ENCODE data around the gene TMED1.
"Not testable (repeated sequence)": the region's sequence is repeated elsewhere in the genome, so short reads cannot be mapped to it uniquely, and the experiment has no call there.

The TMED1 gene

GRCh38 chr19:10858204-10858828, 22.3 kb upstream of the TMED1 start:
- TF ChIP-seq CTCF (IDR thresholded peaks at IDR 0.05; ENCODE audit: low read depth, low read length): peak; percentile 92
- no peak overlapping the region for H3K4me3 ChIP-seq (ENCODE audit: low read depth, low read length)

- not testable (repeated sequence) for H3K4me3 ChIP-seq (ENCODE audit: low read depth, low read length)
These were observed 20.9 kb upstream of the TMED1 start for GRCh38 chr19:10856899-10857298.

DNA sequence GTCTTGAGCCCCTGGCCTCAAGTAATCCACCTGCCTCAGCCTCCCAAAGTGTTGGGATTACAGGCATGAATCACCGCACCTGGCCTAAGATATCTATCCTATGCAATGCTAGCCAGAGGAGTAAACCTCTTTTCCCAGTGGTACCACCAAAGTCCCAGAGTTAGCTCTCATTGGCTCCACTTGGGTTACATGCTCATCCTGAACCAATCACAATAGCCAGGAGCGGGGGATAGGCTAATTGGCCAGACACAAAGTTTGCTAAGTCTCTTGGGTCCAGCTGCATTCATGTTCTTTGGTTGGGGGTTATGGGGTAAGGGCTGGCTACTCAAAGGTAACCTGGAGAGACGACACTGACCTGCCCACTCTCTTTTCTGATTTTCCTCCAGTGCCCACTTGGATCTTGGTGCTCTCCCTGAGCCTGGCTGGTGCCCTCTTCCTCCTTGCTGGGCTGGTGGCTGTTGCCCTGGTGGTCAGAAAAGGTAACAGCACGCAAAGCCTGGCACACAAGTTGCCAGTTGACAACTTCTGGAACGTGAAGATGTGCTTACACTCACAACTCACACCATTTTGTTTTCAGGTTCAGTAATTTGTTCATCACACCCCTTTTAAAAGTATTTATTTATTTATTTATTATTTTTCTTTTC, 20.0 kb upstream of the TMED1 start:
- TF ChIP-seq CTCF (IDR thresholded peaks at IDR 0.05; ENCODE audit: low read depth, low read length): 0 out of 2 replicates have a peak, but pooled peaks have one; percentile 45
- no peak overlapping the region for H3K4me3 ChIP-seq (ENCODE audit: low read depth, low read length)

DNA sequence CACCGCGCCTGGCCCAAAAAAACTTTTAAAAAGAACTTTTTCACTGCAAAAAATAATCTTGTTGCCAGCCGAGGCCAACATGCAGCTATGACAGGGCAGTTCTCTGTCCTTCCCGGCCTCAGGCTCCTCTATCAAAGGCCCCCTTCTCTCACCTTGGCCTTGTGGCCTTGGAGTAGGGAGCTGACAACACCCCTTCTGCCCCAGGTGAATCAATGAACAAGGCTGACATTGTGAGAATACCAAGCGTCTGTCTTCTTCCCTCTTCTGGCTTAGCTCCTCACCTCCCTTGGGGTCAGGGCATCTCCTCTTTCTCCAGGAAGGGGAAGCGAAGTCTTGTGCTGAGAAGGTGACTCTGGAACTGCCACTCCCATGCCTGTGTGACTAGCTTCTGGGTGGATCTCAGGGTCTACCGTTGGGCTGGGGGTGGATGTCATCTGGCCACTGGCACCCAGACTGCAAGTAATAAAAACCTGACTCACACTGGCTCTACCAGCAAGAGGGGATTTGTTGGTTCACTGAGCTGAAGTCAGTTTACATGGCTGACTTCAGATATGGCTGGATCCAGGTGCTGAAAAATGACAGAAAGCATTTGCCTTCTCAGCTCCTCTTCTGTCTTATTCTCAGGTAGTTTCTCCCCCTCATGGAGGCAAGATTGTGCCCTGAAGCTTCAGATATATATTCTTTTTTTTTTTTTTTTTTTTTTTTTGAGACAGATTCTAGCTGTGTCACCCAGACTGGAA, 18.5 kb upstream of the TMED1 start:
- no peak overlapping the region for H3K4me3 ChIP-seq (ENCODE audit: low read depth, low read length)
- TF ChIP-seq CTCF (IDR thresholded peaks at IDR 0.05; ENCODE audit: low read depth, low read length): no peak

DNA sequence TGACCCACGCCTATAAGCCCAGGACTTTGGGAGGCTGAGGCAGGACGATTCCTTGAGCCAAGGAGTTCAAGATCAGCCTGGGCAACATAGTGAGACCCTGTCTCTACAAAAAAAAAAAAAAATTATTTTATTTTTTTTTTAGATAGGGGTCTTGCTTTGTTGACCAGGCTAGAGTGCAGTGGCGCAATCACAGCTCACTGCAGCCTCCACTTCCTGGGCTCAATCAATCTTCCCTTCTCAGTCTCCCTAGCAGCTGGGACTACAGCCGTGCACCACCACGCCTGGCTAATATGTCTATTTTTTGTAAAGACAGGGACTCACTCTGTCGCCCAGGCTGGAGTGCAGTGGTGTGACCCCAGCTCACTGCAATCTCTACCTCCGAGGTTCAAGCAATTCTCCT, 16.9 kb upstream of the TMED1 start:
- H3K4me3 ChIP-seq (ENCODE audit: low read depth, low read length): no peak overlapping the region
- no peak for TF ChIP-seq CTCF (IDR thresholded peaks at IDR 0.05; ENCODE audit: low read depth, low read length)

DNA sequence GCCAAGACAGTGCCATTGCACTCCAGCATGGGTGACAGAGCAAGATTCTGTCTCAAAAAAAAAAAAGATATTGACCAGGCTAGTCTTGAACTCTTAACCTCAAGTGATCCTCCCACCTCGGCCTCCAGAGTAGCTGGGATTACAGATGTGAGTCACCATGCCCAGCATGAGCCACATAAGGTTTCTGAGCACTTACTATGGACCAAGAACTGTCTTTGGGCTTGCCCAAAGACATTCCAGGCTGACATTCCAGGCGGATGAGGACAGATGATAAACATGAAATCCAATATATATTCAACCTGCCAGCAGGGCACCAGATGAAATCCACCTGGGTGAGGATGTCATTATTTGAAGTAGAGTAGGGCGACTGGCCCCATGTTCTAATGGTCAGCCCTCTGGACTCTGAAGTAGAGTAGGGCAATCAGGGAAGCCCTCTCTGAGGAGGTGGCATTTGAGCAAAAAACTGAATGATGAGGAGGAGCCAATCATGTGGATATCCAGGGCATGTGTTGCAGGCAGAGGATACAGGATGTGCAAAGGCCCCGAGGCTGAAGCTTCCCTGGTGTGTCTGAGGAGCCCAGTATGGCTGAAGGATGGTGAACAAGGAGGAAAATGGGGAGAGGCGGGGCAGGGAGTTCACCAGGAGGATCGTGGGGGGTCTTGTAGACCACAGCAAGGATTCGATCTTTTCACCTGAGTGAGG, 16.2 kb upstream of the TMED1 start:
- no peak overlapping the region for H3K4me3 ChIP-seq (ENCODE audit: low read depth, low read length)
- TF ChIP-seq CTCF (IDR thresholded peaks at IDR 0.05; ENCODE audit: low read depth, low read length): no peak

DNA sequence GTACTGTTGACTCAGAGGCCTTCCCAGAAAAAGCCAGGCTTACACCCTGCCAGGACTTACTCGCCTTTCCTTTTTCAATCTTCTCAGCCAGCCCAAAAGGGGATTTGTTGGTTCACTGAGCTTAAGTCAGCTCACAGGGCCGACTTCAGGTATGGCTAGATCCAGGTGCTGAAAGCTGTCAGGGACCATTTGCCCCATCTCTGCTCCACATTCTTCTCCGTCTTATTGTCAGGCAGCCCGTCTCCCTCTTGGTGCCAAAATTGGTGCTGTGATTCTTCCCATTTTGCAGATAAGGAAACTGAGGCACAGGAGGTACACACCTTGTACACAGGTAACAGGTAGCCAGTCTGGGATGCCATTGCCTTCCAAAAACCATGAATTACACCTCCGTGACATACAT, 14.6 kb upstream of the TMED1 start:
- no peak overlapping the region for H3K4me3 ChIP-seq (ENCODE audit: low read depth, low read length)
- no peak for TF ChIP-seq CTCF (IDR thresholded peaks at IDR 0.05; ENCODE audit: low read depth, low read length)
